Measurements from ENCODE around the gene RASSF10.

GRCh38 chr11:12961615-12962014 is 47.5 kb upstream of the RASSF10 start:
- no peak for TF ChIP-seq CTCF (IDR thresholded peaks at IDR 0.05)
- TF ChIP-seq EZH2 (IDR thresholded peaks at IDR 0.05): no peak

All from neural progenitor cell (in vitro differentiated cells).